WTC11 (cell line): ENCODE data around the gene KIRREL3. TPM values are rescaled to one million over a fixed set of nuclear protein-coding genes. Genes with fewer than 3 reads are reported as not detected.

Experiments used
- ATAC-seq: fragments of 200-7000 bp; cut with Tn5 transposase; 2 replicates; pipeline ENCODE4 v1.10.0; 2021; ENCODE audit warnings: mild to moderate bottlenecking, moderate library complexity
- CTCF ChIA-PET: fragments of 300-600 bp; sonication (Branson Sonifier 250); formaldehyde crosslinking; loops from one replicate; lab custom pipeline; 2021; ENCODE audit warnings: antibody characterized with exemption; lab: Charles Lee
- POLR2A ChIA-PET: fragments of 350-600 bp; sonication (Branson Sonifier 250); formaldehyde crosslinking; loops from one replicate; lab custom pipeline; 2021; ENCODE audit warnings: antibody characterized with exemption; lab: Charles Lee
- DNase-seq: peaks from one replicate; pipeline ENCODE4 v3.0.0; 2021; ENCODE audit warnings: low spot score
- H3K27ac Mint-ChIP-seq: 2 replicates; pipeline ENCODE4 v1.8.0; 2021; ENCODE audit warnings: mixed read lengths
- H3K27me3 Mint-ChIP-seq: 2 replicates; pipeline ENCODE4 v1.8.0; 2021; ENCODE audit warnings: low read depth, mild to moderate bottlenecking, moderate library complexity, mixed read lengths
- H3K36me3 Mint-ChIP-seq: 2 replicates; pipeline ENCODE4 v1.8.0; 2021; ENCODE audit warnings: mixed read lengths
- H3K4me1 Mint-ChIP-seq: 2 replicates; pipeline ENCODE4 v1.8.0; 2022; ENCODE audit warnings: mixed read lengths
- H3K4me3 Mint-ChIP-seq: 2 replicates; pipeline ENCODE4 v1.8.0; 2021; ENCODE audit warnings: mild to moderate bottlenecking, moderate library complexity, mixed read lengths
- H3K9me3 Mint-ChIP-seq: 2 replicates; pipeline ENCODE4 v1.8.0; 2021; ENCODE audit warnings: mixed read lengths
- ATF3 ChIP-seq: sonication (generic); formaldehyde crosslinking; conservative IDR thresholded peaks from 2 replicates; pipeline ENCODE4 v1.8.1; 2022; ENCODE audit warnings: mild to moderate bottlenecking, missing genetic modification reagents
- CDX4 ChIP-seq: fragments of 250-450 bp; sonication (Bioruptor Pico); IDR thresholded peaks from 2 replicates; pipeline ENCODE4 v1.9.0; 2021; ENCODE audit warnings: moderate library complexity, mild to moderate bottlenecking, inconsistent platforms, borderline replicate concordance
- ELF4 ChIP-seq: sonication (generic); formaldehyde crosslinking; IDR thresholded peaks from 2 replicates; pipeline ENCODE4 v1.8.1; 2022; ENCODE audit warnings: low read depth, mild to moderate bottlenecking, moderate library complexity, missing genetic modification reagents
- ESRRA ChIP-seq: sonication (generic); formaldehyde crosslinking; IDR thresholded peaks from 2 replicates; pipeline ENCODE4 v1.8.1; 2022; ENCODE audit warnings: mild to moderate bottlenecking, missing genetic modification reagents, borderline replicate concordance
- FOXJ3 ChIP-seq: sonication (generic); formaldehyde crosslinking; IDR thresholded peaks from 2 replicates; pipeline ENCODE4 v1.9.0; 2021; ENCODE audit warnings: missing genetic modification reagents, mild to moderate bottlenecking, borderline replicate concordance
- GABPB1 ChIP-seq: sonication (generic); formaldehyde crosslinking; IDR thresholded peaks from 2 replicates; pipeline ENCODE4 v1.8.1; 2023; ENCODE audit warnings: mild to moderate bottlenecking, missing genetic modification reagents
- JAZF1 ChIP-seq: fragments of 250-450 bp; sonication (Bioruptor Pico); IDR thresholded peaks from 2 replicates; pipeline ENCODE4 v1.9.0; 2021; ENCODE audit warnings: moderate library complexity, mild to moderate bottlenecking, inconsistent platforms
- JUN ChIP-seq: sonication (generic); formaldehyde crosslinking; IDR thresholded peaks from 2 replicates; pipeline ENCODE4 v1.8.0; 2023; ENCODE audit warnings: mild to moderate bottlenecking, missing genetic modification reagents
- KAT7 ChIP-seq: sonication (generic); formaldehyde crosslinking; IDR thresholded peaks from 2 replicates; pipeline ENCODE4 v1.8.1; 2023; ENCODE audit warnings: missing genetic modification reagents, mild to moderate bottlenecking, borderline replicate concordance
- MXD4 ChIP-seq: fragments of 250-450 bp; sonication (Bioruptor Pico); IDR thresholded peaks from 2 replicates; pipeline ENCODE4 v1.8.0; 2021; ENCODE audit warnings: mild to moderate bottlenecking, moderate library complexity, borderline replicate concordance
- NFATC4 ChIP-seq: fragments of 250-450 bp; sonication (Bioruptor Pico); IDR thresholded peaks from 2 replicates; pipeline ENCODE4 v1.9.0; 2021; ENCODE audit warnings: mild to moderate bottlenecking
- NR2C2 ChIP-seq: sonication (generic); formaldehyde crosslinking; IDR thresholded peaks from 2 replicates; pipeline ENCODE4 v1.8.0; 2022; ENCODE audit warnings: mild to moderate bottlenecking, missing genetic modification reagents
- OVOL2 ChIP-seq: fragments of 250-450 bp; sonication (Bioruptor Pico); IDR thresholded peaks from 2 replicates; pipeline ENCODE4 v1.9.0; 2021; ENCODE audit warnings: mild to moderate bottlenecking, borderline replicate concordance
- ZMAT4 ChIP-seq: fragments of 250-450 bp; sonication (Bioruptor Pico); IDR thresholded peaks from 2 replicates; pipeline ENCODE4 v1.9.0; 2021; ENCODE audit warnings: mild to moderate bottlenecking
- ZNF138 ChIP-seq: sonication (generic); formaldehyde crosslinking; conservative IDR thresholded peaks from 2 replicates; pipeline ENCODE4 v1.8.1; 2022; ENCODE audit warnings: mild to moderate bottlenecking, moderate library complexity, missing genetic modification reagents
- ZNF219 ChIP-seq: sonication (generic); formaldehyde crosslinking; IDR thresholded peaks from 2 replicates; pipeline ENCODE4 v1.8.0; 2023; ENCODE audit warnings: missing genetic modification reagents, mild to moderate bottlenecking, borderline replicate concordance
- ZNF232 ChIP-seq: sonication (generic); formaldehyde crosslinking; IDR thresholded peaks from 2 replicates; pipeline ENCODE4 v1.8.0; 2022; ENCODE audit warnings: mild to moderate bottlenecking, missing genetic modification reagents
- ZNF512 ChIP-seq: sonication (generic); formaldehyde crosslinking; IDR thresholded peaks from 2 replicates; pipeline ENCODE4 v1.8.1; 2022; ENCODE audit warnings: missing genetic modification reagents, borderline replicate concordance
- total RNA-seq: library from RNA; stranded (reverse); gene quantifications from 3 replicates; pipeline ENCODE4 v1.2.3, GENCODE V29; 2021
- TF ChIP-seq, protein P1 (sequence below): sonication (generic); formaldehyde crosslinking; IDR thresholded peaks from 2 replicates; pipeline ENCODE4 v1.8.1; 2022; ENCODE audit warnings: low read depth, mild to moderate bottlenecking, moderate library complexity, missing genetic modification reagents, borderline replicate concordance
- TF ChIP-seq, protein P2 (sequence below): sonication (generic); formaldehyde crosslinking; IDR thresholded peaks from 2 replicates; pipeline ENCODE4 v1.8.1; 2023; ENCODE audit warnings: mild to moderate bottlenecking, missing genetic modification reagents, borderline replicate concordance
- TF ChIP-seq, protein P3 (sequence below): sonication (generic); formaldehyde crosslinking; IDR thresholded peaks from 2 replicates; pipeline ENCODE4 v1.8.0; 2022; ENCODE audit warnings: missing genetic modification reagents

The KIRREL3 gene
- total RNA-seq, 1 experiment from 2014 or later: 0.59 TPM

DNA sequence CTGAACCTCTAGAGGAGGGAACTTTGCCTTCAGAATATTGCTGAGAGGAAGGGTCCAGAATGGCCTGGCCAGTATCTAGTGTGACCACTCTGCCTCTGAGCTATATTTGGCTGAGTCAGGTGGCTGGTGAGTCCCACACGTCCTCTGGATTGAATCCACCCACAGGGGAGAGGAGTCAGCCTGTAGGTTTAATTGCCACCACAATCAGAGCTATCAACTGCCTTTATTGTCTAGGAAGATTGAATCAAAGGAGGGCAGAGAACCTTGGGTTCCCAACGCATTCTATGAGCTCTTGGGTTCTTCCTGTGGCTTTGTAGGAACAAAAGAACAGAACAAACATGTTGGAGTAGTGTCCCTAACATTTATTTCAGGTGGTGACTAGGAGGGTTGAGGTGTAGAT lies 577.4 kb downstream of the KIRREL3 start:
- Mint-ChIP-seq H3K27ac (no peak overlapping the region), H3K4me1 (peaks cover 10% of the 10 kb centered on the region), H3K27me3 (no peaks in the 10 kb centered on the region), H3K36me3 (no peaks in the 10 kb centered on the region), H3K9me3 (no peaks in the 10 kb centered on the region), H3K4me3 (no peak overlapping the region)
- ATAC-seq: no peak
- no peak for DNase-seq
- ChIA-PET CTCF (interaction anchor here (1.1 to 1.8 kb wide), 2 partner anchors 11 to 61 kb away, joined by 4 to 5 read pairs; no protein-coding TSS in a partner anchor), POLR2A (no interaction called here)
- TF ChIP-seq OVOL2 (CRISPR knock-in tag) (no peak), ELF4 (CRISPR knock-in tag) (no peak), CDX4 (CRISPR knock-in tag) (no peak), NFATC4 (CRISPR knock-in tag) (no peak), KAT7 (CRISPR knock-in tag) (no peak)
- TF ChIP-seq, protein P1, sequence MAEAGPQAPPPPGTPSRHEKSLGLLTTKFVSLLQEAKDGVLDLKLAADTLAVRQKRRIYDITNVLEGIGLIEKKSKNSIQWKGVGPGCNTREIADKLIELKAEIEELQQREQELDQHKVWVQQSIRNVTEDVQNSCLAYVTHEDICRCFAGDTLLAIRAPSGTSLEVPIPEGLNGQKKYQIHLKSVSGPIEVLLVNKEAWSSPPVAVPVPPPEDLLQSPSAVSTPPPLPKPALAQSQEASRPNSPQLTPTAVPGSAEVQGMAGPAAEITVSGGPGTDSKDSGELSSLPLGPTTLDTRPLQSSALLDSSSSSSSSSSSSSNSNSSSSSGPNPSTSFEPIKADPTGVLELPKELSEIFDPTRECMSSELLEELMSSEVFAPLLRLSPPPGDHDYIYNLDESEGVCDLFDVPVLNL (CRISPR knock-in tag): no peak

- Mint-ChIP-seq H3K36me3 (no peaks in the 10 kb centered on the region), H3K27me3 (peaks cover under 1% of the 10 kb centered on the region; the same call in 1 of the 2 replicates), H3K4me1 (peaks cover 10% of the 10 kb centered on the region), H3K9me3 (no peaks in the 10 kb centered on the region), H3K4me3 (no peak overlapping the region), H3K27ac (no peak overlapping the region)
- DNase-seq (no peak), ATAC-seq (no peak)
- TF ChIP-seq ATF3 (CRISPR knock-in tag) (no peak), ESRRA (CRISPR knock-in tag) (no peak)
- ChIA-PET POLR2A (no interaction called here), CTCF (interaction anchor here (0.6 kb wide), 1 partner anchor 10 kb away, joined by 3 read pairs; no protein-coding TSS in a partner anchor)
These were observed 578.1 kb downstream of the KIRREL3 start for GRCh38 chr11:126422446-126422845.

DNA sequence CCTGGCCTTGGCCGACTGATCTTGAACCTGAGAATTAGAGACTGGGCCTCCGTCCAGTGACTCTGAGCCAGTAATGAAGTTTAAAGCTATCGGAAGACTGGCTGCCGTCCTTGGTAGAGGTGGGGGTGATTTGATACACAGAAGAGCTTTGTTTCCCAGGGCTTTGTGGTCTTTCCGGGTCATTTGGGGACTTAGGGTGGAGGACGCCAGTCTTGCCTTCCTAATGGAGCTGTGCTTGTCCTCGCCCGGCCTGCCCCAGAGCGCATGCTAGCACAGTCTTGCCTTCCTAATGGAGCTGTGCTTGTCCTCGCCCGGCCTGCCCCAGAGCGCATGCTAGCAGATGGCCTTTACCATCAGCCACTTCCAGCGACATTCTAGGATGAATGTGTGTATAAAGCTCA lies 579.3 kb downstream of the KIRREL3 start:
- no peaks in the 10 kb centered on the region for H3K9me3 Mint-ChIP-seq
- ATAC-seq: no peak
- H3K27me3 Mint-ChIP-seq: peaks cover 8% of the 10 kb centered on the region
- no peaks in the 10 kb centered on the region for H3K36me3 Mint-ChIP-seq
- no peak overlapping the region; the same call in 1 of the 2 replicates for H3K27ac Mint-ChIP-seq
- ChIA-PET POLR2A (no interaction called here), CTCF (interaction anchor here (0.9 to 1.5 kb wide), 4 partner anchors 9 to 111 kb away, joined by 3 to 6 read pairs (median 4); no protein-coding TSS in a partner anchor)
- no peak for DNase-seq
- H3K4me3 Mint-ChIP-seq: no peak overlapping the region
- H3K4me1 Mint-ChIP-seq: peaks cover 15% of the 10 kb centered on the region
- TF ChIP-seq FOXJ3 (CRISPR knock-in tag) (no peak), ZNF138 (CRISPR knock-in tag) (no peak), ZNF232 (no peak), JAZF1 (CRISPR knock-in tag) (no peak), ZNF219 (CRISPR knock-in tag) (no peak), JUN (CRISPR knock-in tag) (no peak), GABPB1 (no peak), ZNF512 (CRISPR knock-in tag) (no peak), ZMAT4 (CRISPR knock-in tag) (no peak), NR2C2 (CRISPR knock-in tag) (no peak), MXD4 (no peak)
- TF ChIP-seq, protein P2, sequence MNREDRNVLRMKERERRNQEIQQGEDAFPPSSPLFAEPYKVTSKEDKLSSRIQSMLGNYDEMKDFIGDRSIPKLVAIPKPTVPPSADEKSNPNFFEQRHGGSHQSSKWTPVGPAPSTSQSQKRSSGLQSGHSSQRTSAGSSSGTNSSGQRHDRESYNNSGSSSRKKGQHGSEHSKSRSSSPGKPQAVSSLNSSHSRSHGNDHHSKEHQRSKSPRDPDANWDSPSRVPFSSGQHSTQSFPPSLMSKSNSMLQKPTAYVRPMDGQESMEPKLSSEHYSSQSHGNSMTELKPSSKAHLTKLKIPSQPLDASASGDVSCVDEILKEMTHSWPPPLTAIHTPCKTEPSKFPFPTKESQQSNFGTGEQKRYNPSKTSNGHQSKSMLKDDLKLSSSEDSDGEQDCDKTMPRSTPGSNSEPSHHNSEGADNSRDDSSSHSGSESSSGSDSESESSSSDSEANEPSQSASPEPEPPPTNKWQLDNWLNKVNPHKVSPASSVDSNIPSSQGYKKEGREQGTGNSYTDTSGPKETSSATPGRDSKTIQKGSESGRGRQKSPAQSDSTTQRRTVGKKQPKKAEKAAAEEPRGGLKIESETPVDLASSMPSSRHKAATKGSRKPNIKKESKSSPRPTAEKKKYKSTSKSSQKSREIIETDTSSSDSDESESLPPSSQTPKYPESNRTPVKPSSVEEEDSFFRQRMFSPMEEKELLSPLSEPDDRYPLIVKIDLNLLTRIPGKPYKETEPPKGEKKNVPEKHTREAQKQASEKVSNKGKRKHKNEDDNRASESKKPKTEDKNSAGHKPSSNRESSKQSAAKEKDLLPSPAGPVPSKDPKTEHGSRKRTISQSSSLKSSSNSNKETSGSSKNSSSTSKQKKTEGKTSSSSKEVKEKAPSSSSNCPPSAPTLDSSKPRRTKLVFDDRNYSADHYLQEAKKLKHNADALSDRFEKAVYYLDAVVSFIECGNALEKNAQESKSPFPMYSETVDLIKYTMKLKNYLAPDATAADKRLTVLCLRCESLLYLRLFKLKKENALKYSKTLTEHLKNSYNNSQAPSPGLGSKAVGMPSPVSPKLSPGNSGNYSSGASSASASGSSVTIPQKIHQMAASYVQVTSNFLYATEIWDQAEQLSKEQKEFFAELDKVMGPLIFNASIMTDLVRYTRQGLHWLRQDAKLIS (CRISPR knock-in tag): no peak
- TF ChIP-seq, protein P3, sequence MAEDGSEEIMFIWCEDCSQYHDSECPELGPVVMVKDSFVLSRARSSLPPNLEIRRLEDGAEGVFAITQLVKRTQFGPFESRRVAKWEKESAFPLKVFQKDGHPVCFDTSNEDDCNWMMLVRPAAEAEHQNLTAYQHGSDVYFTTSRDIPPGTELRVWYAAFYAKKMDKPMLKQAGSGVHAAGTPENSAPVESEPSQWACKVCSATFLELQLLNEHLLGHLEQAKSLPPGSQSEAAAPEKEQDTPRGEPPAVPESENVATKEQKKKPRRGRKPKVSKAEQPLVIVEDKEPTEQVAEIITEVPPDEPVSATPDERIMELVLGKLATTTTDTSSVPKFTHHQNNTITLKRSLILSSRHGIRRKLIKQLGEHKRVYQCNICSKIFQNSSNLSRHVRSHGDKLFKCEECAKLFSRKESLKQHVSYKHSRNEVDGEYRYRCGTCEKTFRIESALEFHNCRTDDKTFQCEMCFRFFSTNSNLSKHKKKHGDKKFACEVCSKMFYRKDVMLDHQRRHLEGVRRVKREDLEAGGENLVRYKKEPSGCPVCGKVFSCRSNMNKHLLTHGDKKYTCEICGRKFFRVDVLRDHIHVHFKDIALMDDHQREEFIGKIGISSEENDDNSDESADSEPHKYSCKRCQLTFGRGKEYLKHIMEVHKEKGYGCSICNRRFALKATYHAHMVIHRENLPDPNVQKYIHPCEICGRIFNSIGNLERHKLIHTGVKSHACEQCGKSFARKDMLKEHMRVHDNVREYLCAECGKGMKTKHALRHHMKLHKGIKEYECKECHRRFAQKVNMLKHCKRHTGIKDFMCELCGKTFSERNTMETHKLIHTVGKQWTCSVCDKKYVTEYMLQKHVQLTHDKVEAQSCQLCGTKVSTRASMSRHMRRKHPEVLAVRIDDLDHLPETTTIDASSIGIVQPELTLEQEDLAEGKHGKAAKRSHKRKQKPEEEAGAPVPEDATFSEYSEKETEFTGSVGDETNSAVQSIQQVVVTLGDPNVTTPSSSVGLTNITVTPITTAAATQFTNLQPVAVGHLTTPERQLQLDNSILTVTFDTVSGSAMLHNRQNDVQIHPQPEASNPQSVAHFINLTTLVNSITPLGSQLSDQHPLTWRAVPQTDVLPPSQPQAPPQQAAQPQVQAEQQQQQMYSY: no peak
